ENCODE measurements around the gene IFT74.

The IFT74 gene

DNA sequence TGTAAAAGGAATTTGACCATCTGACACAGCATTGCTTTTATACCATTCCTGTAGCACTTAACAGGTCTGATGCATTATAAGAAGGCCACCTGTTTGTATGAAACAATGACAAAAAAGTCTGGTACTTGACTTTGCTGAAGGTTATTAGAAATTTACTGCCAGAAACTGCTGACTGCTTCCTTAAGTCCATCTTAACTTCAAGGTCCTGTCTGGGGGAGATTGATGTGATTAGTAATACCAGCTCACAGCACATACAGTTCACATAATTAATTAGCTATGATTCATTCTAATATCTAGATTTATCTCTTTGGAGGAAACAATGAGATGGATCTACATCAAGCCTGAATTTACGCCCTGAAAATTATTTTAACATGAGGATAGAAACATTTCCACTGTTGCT is 103.2 kb downstream of the IFT74 start:
- H3K27me3 ChIP-seq (ENCODE audit: insufficient read depth, low read length, poor library complexity): no peaks in the 10 kb centered on the region
- WGBS (ENCODE audit: extremely low coverage, insufficient coverage, low lambda C conversion rate): no CpG with 5 or more reads among the region's 1 CpG
- no peaks in the 10 kb centered on the region for H3K79me1 ChIP-seq (ENCODE audit: low read length)
- H3K27ac ChIP-seq (ENCODE audit: low read depth, low read length): no peak overlapping the region
- H3K4me1 ChIP-seq (ENCODE audit: control insufficient read depth, low read depth, low read length): no peaks in the 10 kb centered on the region
- no peak overlapping the region for H2BK5ac ChIP-seq (ENCODE audit: low read length)
- H3K18ac ChIP-seq (ENCODE audit: low read length): no peak overlapping the region
- H3K4ac ChIP-seq (ENCODE audit: low read depth, low read length): no peak overlapping the region
- H4K5ac ChIP-seq (ENCODE audit: low read length): no peak overlapping the region
- no peak for DNase-seq
- H3K79me2 ChIP-seq (ENCODE audit: control insufficient read depth, insufficient read depth, low read length): no peaks in the 10 kb centered on the region
- no peak overlapping the region for H2BK120ac ChIP-seq (ENCODE audit: low read depth, low read length)
- no peak overlapping the region for H2BK15ac ChIP-seq (replicated peaks; ENCODE audit: low read depth)
- no peak overlapping the region for H4K8ac ChIP-seq (ENCODE audit: low read depth, low read length)
- no peaks in the 10 kb centered on the region for H3K36me3 ChIP-seq (ENCODE audit: control insufficient read depth, insufficient read depth, low read length)
- no peak overlapping the region for H3K9ac ChIP-seq (ENCODE audit: low read length)
- no peak overlapping the region for H3K4me3 ChIP-seq (ENCODE audit: low read length)
- H3K23ac ChIP-seq (ENCODE audit: low read length): no peak overlapping the region
- no peak overlapping the region for H3K4me2 ChIP-seq (ENCODE audit: low read length)
- H2AK5ac ChIP-seq (ENCODE audit: low read length): no peak overlapping the region
- H3K56ac ChIP-seq (ENCODE audit: low read length): no peak overlapping the region

- Histone ChIP-seq H3K27me3 (ENCODE audit: insufficient read depth, low read length, poor library complexity) (no peaks in the 10 kb centered on the region), H3K23ac (ENCODE audit: low read length) (no peak overlapping the region), H3K79me2 (ENCODE audit: control insufficient read depth, insufficient read depth, low read length) (no peaks in the 10 kb centered on the region), H4K5ac (ENCODE audit: low read length) (no peak overlapping the region), H3K56ac (ENCODE audit: low read length) (no peak overlapping the region), H3K9ac (ENCODE audit: low read length) (no peak overlapping the region), H3K4me2 (ENCODE audit: low read length) (no peak overlapping the region), H3K4ac (ENCODE audit: low read depth, low read length) (no peak overlapping the region), H3K27ac (ENCODE audit: low read depth, low read length) (no peak overlapping the region), H3K4me3 (ENCODE audit: low read length) (no peak overlapping the region), H2BK15ac (replicated peaks; ENCODE audit: low read depth) (no peak overlapping the region), H4K8ac (ENCODE audit: low read depth, low read length) (no peak overlapping the region), H3K4me1 (ENCODE audit: control insufficient read depth, low read depth, low read length) (no peaks in the 10 kb centered on the region), H2BK120ac (ENCODE audit: low read depth, low read length) (no peak overlapping the region), H3K18ac (ENCODE audit: low read length) (no peak overlapping the region), H3K36me3 (ENCODE audit: control insufficient read depth, insufficient read depth, low read length) (no peaks in the 10 kb centered on the region), H3K79me1 (ENCODE audit: low read length) (no peaks in the 10 kb centered on the region), H2AK5ac (ENCODE audit: low read length) (no peak overlapping the region), H2BK5ac (ENCODE audit: low read length) (no peak overlapping the region)
- DNase-seq: no peak
Observed at GRCh38 chr9:27059907-27060306, 103.7 kb downstream of the IFT74 start.

- WGBS (ENCODE audit: extremely low coverage, insufficient coverage, low lambda C conversion rate): no CpG with 5 or more reads among the region's 1 CpG
- Histone ChIP-seq H3K27me3 (ENCODE audit: insufficient read depth, low read length, poor library complexity) (no peaks in the 10 kb centered on the region), H3K23ac (ENCODE audit: low read length) (no peak overlapping the region), H3K56ac (ENCODE audit: low read length) (no peak overlapping the region), H3K18ac (ENCODE audit: low read length) (no peak overlapping the region), H2BK120ac (ENCODE audit: low read depth, low read length) (no peak overlapping the region), H2BK5ac (ENCODE audit: low read length) (no peak overlapping the region), H3K4me3 (ENCODE audit: low read length) (no peak overlapping the region), H3K27ac (ENCODE audit: low read depth, low read length) (no peak overlapping the region), H3K79me2 (ENCODE audit: control insufficient read depth, insufficient read depth, low read length) (no peaks in the 10 kb centered on the region), H4K5ac (ENCODE audit: low read length) (no peak overlapping the region), H3K36me3 (ENCODE audit: control insufficient read depth, insufficient read depth, low read length) (no peaks in the 10 kb centered on the region), H4K8ac (ENCODE audit: low read depth, low read length) (no peak overlapping the region), H3K4me2 (ENCODE audit: low read length) (no peak overlapping the region), H2BK15ac (replicated peaks; ENCODE audit: low read depth) (no peak overlapping the region), H2AK5ac (ENCODE audit: low read length) (no peak overlapping the region), H3K9ac (ENCODE audit: low read length) (no peak overlapping the region), H3K79me1 (ENCODE audit: low read length) (no peaks in the 10 kb centered on the region), H3K4ac (ENCODE audit: low read depth, low read length) (no peak overlapping the region), H3K4me1 (ENCODE audit: control insufficient read depth, low read depth, low read length) (no peaks in the 10 kb centered on the region)
- peak; percentile 60 for DNase-seq
Observed at GRCh38 chr9:27065288-27065687, 109.1 kb downstream of the IFT74 start.

GRCh38 chr9:27073841-27074728 is 117.9 kb downstream of the IFT74 start:
- no peak overlapping the region for H4K8ac ChIP-seq (ENCODE audit: low read depth, low read length)
- H2AK5ac ChIP-seq (ENCODE audit: low read length): no peak overlapping the region
- H4K5ac ChIP-seq (ENCODE audit: low read length): no peak overlapping the region
- no peak overlapping the region for H3K23ac ChIP-seq (ENCODE audit: low read length)
- no peaks in the 10 kb centered on the region for H3K79me1 ChIP-seq (ENCODE audit: low read length)
- H3K4me1 ChIP-seq (ENCODE audit: control insufficient read depth, low read depth, low read length): no peaks in the 10 kb centered on the region
- H3K27ac ChIP-seq (ENCODE audit: low read depth, low read length): no peak overlapping the region
- no peak overlapping the region for H2BK120ac ChIP-seq (ENCODE audit: low read depth, low read length)
- no peak overlapping the region for H2BK5ac ChIP-seq (ENCODE audit: low read length)
- H3K9ac ChIP-seq (ENCODE audit: low read length): no peak overlapping the region
- no peak overlapping the region for H3K56ac ChIP-seq (ENCODE audit: low read length)
- DNase-seq: no peak
- no peaks in the 10 kb centered on the region for H3K27me3 ChIP-seq (ENCODE audit: insufficient read depth, low read length, poor library complexity)
- no peaks in the 10 kb centered on the region for H3K79me2 ChIP-seq (ENCODE audit: control insufficient read depth, insufficient read depth, low read length)
- H3K18ac ChIP-seq (ENCODE audit: low read length): no peak overlapping the region
- no peaks in the 10 kb centered on the region for H3K36me3 ChIP-seq (ENCODE audit: control insufficient read depth, insufficient read depth, low read length)
- H2BK15ac ChIP-seq (replicated peaks; ENCODE audit: low read depth): no peak overlapping the region
- no peak overlapping the region for H3K4me3 ChIP-seq (ENCODE audit: low read length)
- WGBS (ENCODE audit: extremely low coverage, insufficient coverage, low lambda C conversion rate): no CpG with 5 or more reads among the region's 4 CpGs
- no peak overlapping the region for H3K4ac ChIP-seq (ENCODE audit: low read depth, low read length)
- no peak overlapping the region for H3K4me2 ChIP-seq (ENCODE audit: low read length)

DNA sequence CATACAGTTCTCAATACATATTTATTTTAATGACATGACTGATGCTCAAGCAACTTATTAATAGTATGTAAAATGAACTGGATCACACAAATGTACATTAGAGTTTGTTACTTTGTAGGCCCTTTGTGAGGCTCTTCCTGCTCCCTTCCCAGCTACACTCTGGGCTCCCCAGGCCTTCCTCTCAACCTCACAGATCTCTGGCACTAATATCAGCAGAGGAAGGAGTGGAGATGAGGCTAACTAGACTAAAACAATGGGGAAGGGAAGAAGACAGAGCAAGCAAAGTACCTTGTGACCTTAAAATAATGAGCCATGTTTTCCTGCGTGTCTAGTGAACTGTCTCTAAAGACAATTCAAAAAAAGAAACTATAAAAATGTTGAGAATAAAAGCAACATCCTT is 122.5 kb downstream of the IFT74 start:
- no peak overlapping the region for H3K27ac ChIP-seq (ENCODE audit: low read depth, low read length)
- no peak overlapping the region for H3K4me2 ChIP-seq (ENCODE audit: low read length)
- no peak overlapping the region for H3K9ac ChIP-seq (ENCODE audit: low read length)
- no peak overlapping the region for H3K23ac ChIP-seq (ENCODE audit: low read length)
- no peaks in the 10 kb centered on the region for H3K36me3 ChIP-seq (ENCODE audit: control insufficient read depth, insufficient read depth, low read length)
- no peak overlapping the region for H2AK5ac ChIP-seq (ENCODE audit: low read length)
- H3K4me1 ChIP-seq (ENCODE audit: control insufficient read depth, low read depth, low read length): no peaks in the 10 kb centered on the region
- WGBS (ENCODE audit: extremely low coverage, insufficient coverage, low lambda C conversion rate): no CpG with 5 or more reads among the region's 1 CpG
- H4K5ac ChIP-seq (ENCODE audit: low read length): no peak overlapping the region
- H3K27me3 ChIP-seq (ENCODE audit: insufficient read depth, low read length, poor library complexity): no peaks in the 10 kb centered on the region
- no peak for DNase-seq
- H3K18ac ChIP-seq (ENCODE audit: low read length): no peak overlapping the region
- H3K56ac ChIP-seq (ENCODE audit: low read length): no peak overlapping the region
- no peak overlapping the region for H3K4me3 ChIP-seq (ENCODE audit: low read length)
- no peak overlapping the region for H4K8ac ChIP-seq (ENCODE audit: low read depth, low read length)
- no peak overlapping the region for H2BK5ac ChIP-seq (ENCODE audit: low read length)
- H3K79me2 ChIP-seq (ENCODE audit: control insufficient read depth, insufficient read depth, low read length): no peaks in the 10 kb centered on the region
- no peaks in the 10 kb centered on the region for H3K79me1 ChIP-seq (ENCODE audit: low read length)
- H2BK120ac ChIP-seq (ENCODE audit: low read depth, low read length): no peak overlapping the region
- H2BK15ac ChIP-seq (replicated peaks; ENCODE audit: low read depth): no peak overlapping the region
- no peak overlapping the region for H3K4ac ChIP-seq (ENCODE audit: low read depth, low read length)

GRCh38 chr9:27085456-27085855 is 129.2 kb downstream of the IFT74 start:
- H3K9ac ChIP-seq (ENCODE audit: low read length): no peak overlapping the region
- no peak overlapping the region for H4K8ac ChIP-seq (ENCODE audit: low read depth, low read length)
- H2BK5ac ChIP-seq (ENCODE audit: low read length): no peak overlapping the region
- H4K5ac ChIP-seq (ENCODE audit: low read length): no peak overlapping the region
- no peak overlapping the region for H3K4me3 ChIP-seq (ENCODE audit: low read length)
- H2AK5ac ChIP-seq (ENCODE audit: low read length): no peak overlapping the region
- no peak overlapping the region for H2BK15ac ChIP-seq (replicated peaks; ENCODE audit: low read depth)
- no peaks in the 10 kb centered on the region for H3K36me3 ChIP-seq (ENCODE audit: control insufficient read depth, insufficient read depth, low read length)
- DNase-seq: no peak
- H3K79me1 ChIP-seq (ENCODE audit: low read length): no peaks in the 10 kb centered on the region
- no peaks in the 10 kb centered on the region for H3K79me2 ChIP-seq (ENCODE audit: control insufficient read depth, insufficient read depth, low read length)
- no peak overlapping the region for H2BK120ac ChIP-seq (ENCODE audit: low read depth, low read length)
- no peak overlapping the region for H3K27ac ChIP-seq (ENCODE audit: low read depth, low read length)
- no peak overlapping the region for H3K56ac ChIP-seq (ENCODE audit: low read length)
- no peaks in the 10 kb centered on the region for H3K4me1 ChIP-seq (ENCODE audit: control insufficient read depth, low read depth, low read length)
- H3K27me3 ChIP-seq (ENCODE audit: insufficient read depth, low read length, poor library complexity): no peaks in the 10 kb centered on the region
- WGBS (ENCODE audit: extremely low coverage, insufficient coverage, low lambda C conversion rate): no CpG with 5 or more reads among the region's 5 CpGs
- no peak overlapping the region for H3K4me2 ChIP-seq (ENCODE audit: low read length)
- no peak overlapping the region for H3K18ac ChIP-seq (ENCODE audit: low read length)
- no peak overlapping the region for H3K4ac ChIP-seq (ENCODE audit: low read depth, low read length)
- H3K23ac ChIP-seq (ENCODE audit: low read length): no peak overlapping the region

Data from mesendoderm (in vitro differentiated cells).